ENCODE data around the gene BANK1. TPM values are rescaled to one million over a fixed set of nuclear protein-coding genes. Genes with fewer than 3 reads are reported as not detected.
"Not testable (repeated sequence)": the region's sequence is repeated elsewhere in the genome, so short reads cannot be mapped to it uniquely, and the experiment has no call there.

BANK1 gene
- total RNA-seq, 3 donors from 2014 or later (not counting 1 experiment from before 2014, with no cell fraction given) = 2.1 to 3.0 (median 2.4) TPM

DNA sequence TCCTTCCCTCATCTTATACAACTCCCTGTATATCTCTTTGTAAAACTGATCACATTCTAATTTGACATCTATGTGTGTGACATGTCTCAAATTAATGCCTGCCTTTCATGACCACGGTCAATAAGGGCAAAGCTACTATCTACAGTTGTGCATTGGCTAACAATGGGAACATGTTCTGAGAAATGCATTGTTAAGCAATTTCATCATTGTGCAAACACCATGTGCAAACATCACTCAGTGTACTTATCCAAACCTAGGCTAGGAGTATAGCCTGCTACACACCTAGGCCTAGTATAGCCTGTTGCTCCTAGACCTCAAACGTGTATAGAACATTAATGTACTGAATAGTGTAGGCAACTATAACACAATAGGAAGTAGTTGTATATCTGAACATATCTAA, 95.0 kb downstream of the BANK1 start:
- H3K27me3 ChIP-seq (ENCODE audit: control insufficient read depth, insufficient read depth, low read length) = no peaks in the 10 kb centered on the region
- H3K27ac ChIP-seq (ENCODE audit: low read length) = no peak overlapping the region
- no peaks in the 10 kb centered on the region for H3K9me3 ChIP-seq (ENCODE audit: control insufficient read depth, insufficient read depth, low read length)
- intact Hi-C loops (cut with micrococcal nuclease) = no loop called here
- H3K4me1 ChIP-seq (ENCODE audit: control insufficient read depth, insufficient read depth, low read length) = no peaks in the 10 kb centered on the region
- WGBS (ENCODE audit: insufficient coverage) = 88% methylated on average over 1 of the region's 2 CpGs
- no peak for ATAC-seq
- no peak overlapping the region for H3K4me3 ChIP-seq (ENCODE audit: low read length)
- Mint-ChIP-seq H3K27me3 (ENCODE audit: low read depth in 2 of 2) (no peaks in the 10 kb centered on the region), H3K27ac (no peak overlapping the region), H3K9me3 (peaks cover 0 to 4% of the 10 kb centered on the region in 2 donors), H3K4me1 (no peaks in the 10 kb centered on the region), H3K4me3 (no peak overlapping the region), H3K36me3 (no peaks in the 10 kb centered on the region)
- no peaks in the 10 kb centered on the region for H3K36me3 ChIP-seq (ENCODE audit: control insufficient read depth, insufficient read depth, low read length)
- TF ChIP-seq, protein P1, sequence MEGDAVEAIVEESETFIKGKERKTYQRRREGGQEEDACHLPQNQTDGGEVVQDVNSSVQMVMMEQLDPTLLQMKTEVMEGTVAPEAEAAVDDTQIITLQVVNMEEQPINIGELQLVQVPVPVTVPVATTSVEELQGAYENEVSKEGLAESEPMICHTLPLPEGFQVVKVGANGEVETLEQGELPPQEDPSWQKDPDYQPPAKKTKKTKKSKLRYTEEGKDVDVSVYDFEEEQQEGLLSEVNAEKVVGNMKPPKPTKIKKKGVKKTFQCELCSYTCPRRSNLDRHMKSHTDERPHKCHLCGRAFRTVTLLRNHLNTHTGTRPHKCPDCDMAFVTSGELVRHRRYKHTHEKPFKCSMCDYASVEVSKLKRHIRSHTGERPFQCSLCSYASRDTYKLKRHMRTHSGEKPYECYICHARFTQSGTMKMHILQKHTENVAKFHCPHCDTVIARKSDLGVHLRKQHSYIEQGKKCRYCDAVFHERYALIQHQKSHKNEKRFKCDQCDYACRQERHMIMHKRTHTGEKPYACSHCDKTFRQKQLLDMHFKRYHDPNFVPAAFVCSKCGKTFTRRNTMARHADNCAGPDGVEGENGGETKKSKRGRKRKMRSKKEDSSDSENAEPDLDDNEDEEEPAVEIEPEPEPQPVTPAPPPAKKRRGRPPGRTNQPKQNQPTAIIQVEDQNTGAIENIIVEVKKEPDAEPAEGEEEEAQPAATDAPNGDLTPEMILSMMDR (IDR thresholded peaks at IDR 0.05) = no peak
- no peak for DNase-seq

DNA sequence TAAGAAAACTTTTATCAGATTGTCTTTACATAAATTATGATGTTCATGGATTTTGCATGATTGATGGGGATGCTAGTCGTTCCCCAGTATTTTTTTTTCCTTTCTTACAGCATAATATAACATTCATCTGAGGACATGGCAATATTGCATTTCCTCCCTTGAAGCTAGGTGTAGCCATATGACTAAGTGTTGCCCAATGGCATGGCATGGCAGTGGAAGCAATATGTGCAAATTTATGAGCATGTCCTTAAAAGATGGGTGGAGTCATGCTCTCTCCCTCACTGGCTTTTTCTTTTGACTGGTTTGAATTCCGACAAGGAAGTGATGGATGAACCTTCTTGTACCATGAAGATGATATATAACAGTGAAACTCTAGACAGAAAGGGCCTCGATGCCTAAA, 96.3 kb downstream of the BANK1 start:
- no peak overlapping the region for H3K4me3 ChIP-seq (ENCODE audit: low read length)
- WGBS (ENCODE audit: insufficient coverage) = 83% methylated on average over 2 of the region's 3 CpGs
- TF ChIP-seq, protein P1 (IDR thresholded peaks at IDR 0.05) = no peak
- no peak overlapping the region for H3K4me3 Mint-ChIP-seq
- H3K27ac ChIP-seq (ENCODE audit: low read length) = no peak overlapping the region
- no peaks in the 10 kb centered on the region for H3K4me1 ChIP-seq (ENCODE audit: control insufficient read depth, insufficient read depth, low read length)
- H3K27ac Mint-ChIP-seq = no peak overlapping the region
- no peaks in the 10 kb centered on the region for H3K36me3 ChIP-seq (ENCODE audit: control insufficient read depth, insufficient read depth, low read length)
- H3K4me1 Mint-ChIP-seq = no peaks in the 10 kb centered on the region
- no peaks in the 10 kb centered on the region for H3K27me3 Mint-ChIP-seq (ENCODE audit: low read depth in 2 of 2)
- no peaks in the 10 kb centered on the region for H3K36me3 Mint-ChIP-seq
- intact Hi-C loops (cut with micrococcal nuclease) = no loop called here
- ATAC-seq (no peak), DNase-seq (no peak)
- no peaks in the 10 kb centered on the region for H3K27me3 ChIP-seq (ENCODE audit: control insufficient read depth, insufficient read depth, low read length)
- no peaks in the 10 kb centered on the region for H3K9me3 ChIP-seq (ENCODE audit: control insufficient read depth, insufficient read depth, low read length)
- peaks cover 0 to 8% of the 10 kb centered on the region in 2 donors for H3K9me3 Mint-ChIP-seq

DNA sequence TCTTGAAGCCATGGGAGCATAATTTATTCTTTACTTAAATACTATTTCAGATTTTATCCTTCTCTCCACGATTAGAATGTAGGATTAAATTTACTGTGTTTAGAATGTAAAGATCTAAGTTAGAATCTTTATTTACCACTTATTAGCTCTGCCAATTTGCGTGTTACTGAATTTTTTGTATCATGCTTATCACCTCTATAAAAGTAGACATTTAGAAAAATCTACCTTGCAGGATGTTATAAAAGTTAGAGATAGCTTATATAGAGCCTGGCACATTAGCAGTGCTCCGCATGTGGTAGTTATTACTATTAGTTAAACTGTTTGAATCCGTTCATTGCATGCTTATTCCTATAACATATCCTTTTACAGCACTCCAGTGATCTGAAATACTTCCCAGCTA, 97.9 kb downstream of the BANK1 start:
- Histone ChIP-seq H3K36me3 (ENCODE audit: control insufficient read depth, insufficient read depth, low read length) (no peaks in the 10 kb centered on the region), H3K4me1 (ENCODE audit: control insufficient read depth, insufficient read depth, low read length) (no peaks in the 10 kb centered on the region), H3K4me3 (ENCODE audit: low read length) (no peak overlapping the region), H3K27me3 (ENCODE audit: control insufficient read depth, insufficient read depth, low read length) (no peaks in the 10 kb centered on the region), H3K27ac (ENCODE audit: low read length) (no peak overlapping the region), H3K9me3 (ENCODE audit: control insufficient read depth, insufficient read depth, low read length) (no peaks in the 10 kb centered on the region)
- H3K27me3 Mint-ChIP-seq (ENCODE audit: low read depth in 2 of 2) = no peaks in the 10 kb centered on the region
- DNase-seq (no peak), ATAC-seq (peak in 1 of 3 donors; percentile 5)
- 100% methylated on average over 1 of the region's 4 CpGs for WGBS (ENCODE audit: insufficient coverage)
- no peaks in the 10 kb centered on the region for H3K36me3 Mint-ChIP-seq
- TF ChIP-seq, protein P1 (IDR thresholded peaks at IDR 0.05) = no peak
- H3K4me1 Mint-ChIP-seq = no peaks in the 10 kb centered on the region
- intact Hi-C loops (cut with micrococcal nuclease) = no loop called here
- no peak overlapping the region for H3K27ac Mint-ChIP-seq
- no peak overlapping the region for H3K4me3 Mint-ChIP-seq
- peaks cover 0 to 8% of the 10 kb centered on the region in 2 donors for H3K9me3 Mint-ChIP-seq

DNA sequence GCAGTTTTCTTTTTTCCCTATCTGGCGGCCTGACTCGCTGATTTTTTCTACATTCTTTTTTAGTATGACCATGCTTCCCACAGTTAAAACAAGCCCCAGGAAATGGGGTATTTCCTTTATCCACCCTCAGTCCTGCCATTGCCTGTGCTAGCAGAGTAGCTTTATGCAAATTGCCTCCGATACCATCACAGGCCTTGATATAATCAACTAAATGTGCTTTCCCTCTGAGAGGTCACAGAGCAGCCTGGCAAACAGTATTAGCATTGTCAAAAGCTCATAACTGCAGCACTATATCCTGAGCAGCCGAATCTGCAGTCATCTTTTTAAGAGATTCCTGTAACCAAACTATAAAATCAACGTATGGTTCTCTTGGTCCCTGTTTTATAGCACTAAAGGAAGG, 115.0 kb downstream of the BANK1 start:
- intact Hi-C loops (cut with micrococcal nuclease); H3K27me3 ChIP-seq (ENCODE audit: control insufficient read depth, insufficient read depth, low read length); H3K9me3 ChIP-seq (ENCODE audit: control insufficient read depth, insufficient read depth, low read length); H3K4me3 Mint-ChIP-seq; H3K27ac Mint-ChIP-seq; H3K4me1 ChIP-seq (ENCODE audit: control insufficient read depth, insufficient read depth, low read length); H3K36me3 Mint-ChIP-seq; H3K4me1 Mint-ChIP-seq; H3K4me3 ChIP-seq (ENCODE audit: low read length); H3K36me3 ChIP-seq (ENCODE audit: control insufficient read depth, insufficient read depth, low read length); H3K9me3 Mint-ChIP-seq; H3K27me3 Mint-ChIP-seq (ENCODE audit: low read depth in 2 of 2); H3K27ac ChIP-seq (ENCODE audit: low read length); ATAC-seq; DNase-seq: not testable (repeated sequence)
- WGBS (ENCODE audit: insufficient coverage) = 83% methylated on average over 5 of the region's 5 CpGs
